Urothelium cell line (cell line): ENCODE measurements around the gene DNTT.
A peak's percentile ranks its signal among the peaks of the same experiment; 100 is the strongest.

Source experiments
- DNase-seq: peaks from one replicate; pipeline ENCODE4 v3.0.0; 2011; ENCODE audit warnings: low spot score, mixed read lengths
- FAIRE-seq: peaks from 2 replicates; lab custom pipeline; 2011; peaks lifted over from hg19 to GRCh38; lab: Jason Lieb, UNC

The DNTT gene

GRCh38 chr10:96371356-96371755, 67.1 kb downstream of the DNTT start:
- DNase-seq (no peak), FAIRE-seq (no peak)

- DNase-seq (no peak), FAIRE-seq (no peak)
Observed at GRCh38 chr10:96374004-96374403, 69.8 kb downstream of the DNTT start.

- peak; percentile 12 for DNase-seq
- no peak for FAIRE-seq
Observed at GRCh38 chr10:96374639-96374984, 70.4 kb downstream of the DNTT start.

- FAIRE-seq (peak; percentile 86), DNase-seq (peak; percentile 92)
Observed at GRCh38 chr10:96374985-96375830, 71.0 kb downstream of the DNTT start.

GRCh38 chr10:96376483-96376882, 72.2 kb downstream of the DNTT start:
- DNase-seq, result no peak
- FAIRE-seq, result no peak

GRCh38 chr10:96377816-96378294, 73.6 kb downstream of the DNTT start:
- DNase-seq, result peak; percentile 18
- FAIRE-seq, result no peak

- DNase-seq, result no peak
Observed at GRCh38 chr10:96378741-96379140, 74.5 kb downstream of the DNTT start.

GRCh38 chr10:96379758-96380157, 75.5 kb downstream of the DNTT start:
- FAIRE-seq (no peak), DNase-seq (no peak)

More at GRCh38 chr10:96378741-96379140, 74.5 kb downstream of the DNTT start:
- FAIRE-seq, result no peak

- no peak for FAIRE-seq
Observed at GRCh38 chr10:96380821-96381220, 76.6 kb downstream of the DNTT start.

GRCh38 chr10:96384506-96384905, 80.3 kb downstream of the DNTT start:
- no peak for DNase-seq

More at GRCh38 chr10:96380821-96381220, 76.6 kb downstream of the DNTT start:
- DNase-seq, result peak; percentile 52

GRCh38 chr10:96387161-96387560, 82.9 kb downstream of the DNTT start:
- FAIRE-seq (no peak), DNase-seq (no peak)

More at GRCh38 chr10:96384506-96384905, 80.3 kb downstream of the DNTT start:
- FAIRE-seq, result no peak

- DNase-seq (no peak), FAIRE-seq (no peak)
Observed at GRCh38 chr10:96387601-96388000, 83.4 kb downstream of the DNTT start.
